Measurements from ENCODE around the gene WNT1.

The WNT1 gene

DNA sequence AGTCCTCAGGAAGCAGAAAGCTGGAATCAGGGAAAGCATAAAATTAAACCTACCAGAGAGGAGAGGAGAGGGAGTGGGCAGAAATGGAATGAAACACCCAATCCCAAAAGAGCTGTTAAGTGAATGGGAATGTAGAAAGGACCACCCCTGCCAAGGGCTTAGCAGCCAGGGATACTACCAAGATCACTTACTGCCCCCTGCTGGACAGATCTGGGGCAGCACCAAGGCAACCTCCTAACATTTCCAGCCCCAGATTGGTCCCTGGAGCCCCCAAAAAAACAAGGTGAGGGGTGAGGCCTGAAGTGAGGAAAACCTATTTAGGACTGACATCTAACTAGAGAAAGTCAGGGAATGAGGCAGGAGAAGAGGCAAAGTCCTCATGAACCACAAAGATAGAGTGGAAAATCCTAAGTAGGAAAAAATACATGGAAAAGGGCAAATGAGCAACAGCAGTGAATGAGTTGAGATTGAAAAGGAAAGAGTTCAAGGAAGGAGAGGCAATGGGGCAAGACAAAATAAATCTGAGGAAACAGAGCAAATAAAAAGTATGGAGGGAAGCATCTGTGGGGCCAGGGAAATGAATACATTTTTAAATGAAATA is 41.6 kb upstream of the WNT1 start:
- H3K36me3 ChIP-seq (ENCODE audit: insufficient read depth, low read length) = peaks cover 76% of the 10 kb centered on the region
- no peaks in the 10 kb centered on the region for H4K20me1 ChIP-seq (ENCODE audit: insufficient read depth, low read length)

DNA sequence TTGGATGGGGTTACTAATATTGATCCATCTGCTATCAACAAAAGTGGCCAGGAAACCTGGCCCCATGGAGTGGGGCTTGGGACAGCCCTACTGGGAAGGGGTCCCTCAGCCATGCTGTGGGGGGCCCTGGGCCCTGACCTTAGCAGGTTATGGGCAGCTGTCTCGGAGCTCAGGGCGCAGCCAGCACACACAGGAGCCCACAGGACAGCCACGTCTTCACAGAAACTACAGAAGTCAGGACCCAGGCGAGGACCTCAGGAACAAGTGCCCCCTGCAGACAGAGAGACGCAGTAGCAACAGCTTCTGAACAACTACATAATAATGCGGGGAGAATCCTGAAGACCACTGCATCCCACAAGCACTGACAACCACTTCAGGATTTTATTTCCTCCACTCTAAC is 41.0 kb upstream of the WNT1 start:
- H3K9me2 ChIP-seq (ENCODE audit: low read depth, low read length) = no peaks in the 10 kb centered on the region
- TF ChIP-seq, protein P1, sequence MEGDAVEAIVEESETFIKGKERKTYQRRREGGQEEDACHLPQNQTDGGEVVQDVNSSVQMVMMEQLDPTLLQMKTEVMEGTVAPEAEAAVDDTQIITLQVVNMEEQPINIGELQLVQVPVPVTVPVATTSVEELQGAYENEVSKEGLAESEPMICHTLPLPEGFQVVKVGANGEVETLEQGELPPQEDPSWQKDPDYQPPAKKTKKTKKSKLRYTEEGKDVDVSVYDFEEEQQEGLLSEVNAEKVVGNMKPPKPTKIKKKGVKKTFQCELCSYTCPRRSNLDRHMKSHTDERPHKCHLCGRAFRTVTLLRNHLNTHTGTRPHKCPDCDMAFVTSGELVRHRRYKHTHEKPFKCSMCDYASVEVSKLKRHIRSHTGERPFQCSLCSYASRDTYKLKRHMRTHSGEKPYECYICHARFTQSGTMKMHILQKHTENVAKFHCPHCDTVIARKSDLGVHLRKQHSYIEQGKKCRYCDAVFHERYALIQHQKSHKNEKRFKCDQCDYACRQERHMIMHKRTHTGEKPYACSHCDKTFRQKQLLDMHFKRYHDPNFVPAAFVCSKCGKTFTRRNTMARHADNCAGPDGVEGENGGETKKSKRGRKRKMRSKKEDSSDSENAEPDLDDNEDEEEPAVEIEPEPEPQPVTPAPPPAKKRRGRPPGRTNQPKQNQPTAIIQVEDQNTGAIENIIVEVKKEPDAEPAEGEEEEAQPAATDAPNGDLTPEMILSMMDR (IDR thresholded peaks at IDR 0.05; ENCODE audit: low read length) = peak; percentile 47
- TF ChIP-seq EZH2 (IDR thresholded peaks at IDR 0.05; ENCODE audit: borderline replicate concordance, low read length) = no peak
- H3K4me2 ChIP-seq (ENCODE audit: low read length) = no peak overlapping the region
- no peaks in the 10 kb centered on the region for H3K27me3 ChIP-seq (ENCODE audit: insufficient read depth, low read length)
- H2AFZ ChIP-seq (ENCODE audit: low read length) = no peak overlapping the region
- H4K20me1 ChIP-seq (ENCODE audit: insufficient read depth, low read length) = no peaks in the 10 kb centered on the region
- no peaks in the 10 kb centered on the region for H3K9me3 ChIP-seq (ENCODE audit: low read length)
- no peak overlapping the region for H3K4me3 ChIP-seq (ENCODE audit: low read depth, low read length, poor library complexity, severe bottlenecking)
- H3K27ac ChIP-seq (ENCODE audit: low read depth, low read length, poor library complexity, severe bottlenecking) = no peak overlapping the region
- peaks cover 72% of the 10 kb centered on the region for H3K36me3 ChIP-seq (ENCODE audit: insufficient read depth, low read length)
- H3K4me1 ChIP-seq (ENCODE audit: insufficient read depth, low read length, severe bottlenecking) = no peaks in the 10 kb centered on the region
- H3K9ac ChIP-seq (ENCODE audit: low read length) = no peak overlapping the region
- H3K79me2 ChIP-seq (ENCODE audit: insufficient read depth, low read length) = no peaks in the 10 kb centered on the region
- no peaks in the 10 kb centered on the region for H3F3A ChIP-seq (ENCODE audit: insufficient read depth, low read length)

More for the DNA sequence above, 41.6 kb upstream of the WNT1 start:
- TF ChIP-seq, protein P1 (IDR thresholded peaks at IDR 0.05; ENCODE audit: low read length) = peak; percentile 90
- TF ChIP-seq EZH2 (IDR thresholded peaks at IDR 0.05; ENCODE audit: borderline replicate concordance, low read length) = no peak
- no peaks in the 10 kb centered on the region for H3K9me2 ChIP-seq (ENCODE audit: low read depth, low read length)
- H3K4me1 ChIP-seq (ENCODE audit: insufficient read depth, low read length, severe bottlenecking) = no peaks in the 10 kb centered on the region
- no peak overlapping the region for H3K4me2 ChIP-seq (ENCODE audit: low read length)
- no peaks in the 10 kb centered on the region for H3K27me3 ChIP-seq (ENCODE audit: insufficient read depth, low read length)
- H3K27ac ChIP-seq (ENCODE audit: low read depth, low read length, poor library complexity, severe bottlenecking) = no peak overlapping the region
- H3K9me3 ChIP-seq (ENCODE audit: low read length) = no peaks in the 10 kb centered on the region
- no peak overlapping the region for H2AFZ ChIP-seq (ENCODE audit: low read length)
- no peak overlapping the region for H3K4me3 ChIP-seq (ENCODE audit: low read depth, low read length, poor library complexity, severe bottlenecking)
- no peaks in the 10 kb centered on the region for H3K79me2 ChIP-seq (ENCODE audit: insufficient read depth, low read length)
- H3K9ac ChIP-seq (ENCODE audit: low read length) = no peak overlapping the region
- H3F3A ChIP-seq (ENCODE audit: insufficient read depth, low read length) = no peaks in the 10 kb centered on the region

GRCh38 chr12:48938805-48939204 is 39.3 kb upstream of the WNT1 start:
- H2AFZ ChIP-seq (ENCODE audit: low read length) = no peak overlapping the region
- no peaks in the 10 kb centered on the region for H3K9me3 ChIP-seq (ENCODE audit: low read length)
- H3K9me2 ChIP-seq (ENCODE audit: low read depth, low read length) = no peaks in the 10 kb centered on the region
- no peaks in the 10 kb centered on the region for H4K20me1 ChIP-seq (ENCODE audit: insufficient read depth, low read length)
- H3K4me1 ChIP-seq (ENCODE audit: insufficient read depth, low read length, severe bottlenecking) = no peaks in the 10 kb centered on the region
- no peak overlapping the region for H3K27ac ChIP-seq (ENCODE audit: low read depth, low read length, poor library complexity, severe bottlenecking)
- no peaks in the 10 kb centered on the region for H3K27me3 ChIP-seq (ENCODE audit: insufficient read depth, low read length)
- no peak overlapping the region for H3K4me3 ChIP-seq (ENCODE audit: low read depth, low read length, poor library complexity, severe bottlenecking)
- H3K79me2 ChIP-seq (ENCODE audit: insufficient read depth, low read length) = no peaks in the 10 kb centered on the region
- TF ChIP-seq EZH2 (IDR thresholded peaks at IDR 0.05; ENCODE audit: borderline replicate concordance, low read length) = no peak
- TF ChIP-seq, protein P1 (IDR thresholded peaks at IDR 0.05; ENCODE audit: low read length) = no peak
- H3K9ac ChIP-seq (ENCODE audit: low read length) = no peak overlapping the region
- H3K4me2 ChIP-seq (ENCODE audit: low read length) = no peak overlapping the region
- H3F3A ChIP-seq (ENCODE audit: insufficient read depth, low read length) = no peaks in the 10 kb centered on the region
- peaks cover 61% of the 10 kb centered on the region for H3K36me3 ChIP-seq (ENCODE audit: insufficient read depth, low read length)
